HG03196 (cell line): Measurements from ENCODE around the gene SIGLECL1.

Experiments
- ATAC-seq: cut with Tn5 transposase; IDR thresholded peaks from one replicate; pipeline ENCODE4 v1.9.1; 2021; ENCODE audit not compliant: unreplicated experiment

The SIGLECL1 gene

GRCh38 chr19:51295382-51296126 lies 44.7 kb downstream of the SIGLECL1 start:
- ATAC-seq: no peak

GRCh38 chr19:51296336-51297093 lies 45.6 kb downstream of the SIGLECL1 start:
- ATAC-seq: no peak

DNA sequence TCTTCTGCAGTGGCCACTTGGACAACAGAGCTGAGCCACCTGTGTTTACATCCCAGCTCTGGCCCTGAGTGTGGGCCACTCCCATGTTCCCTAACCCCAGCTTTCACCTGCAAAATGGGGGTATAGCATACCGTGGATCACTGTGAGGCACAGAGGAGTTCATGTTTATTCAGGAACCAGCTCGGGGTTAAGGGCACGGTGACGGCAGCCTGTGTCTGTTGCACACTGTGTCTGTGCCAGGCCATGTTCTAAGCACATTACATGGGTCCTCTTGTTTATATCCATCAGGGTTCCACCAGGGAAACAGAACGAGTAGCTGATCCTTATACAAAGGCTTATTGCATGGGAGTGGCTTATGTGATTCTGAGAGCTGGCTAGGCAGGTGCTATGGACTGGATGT lies 46.5 kb downstream of the SIGLECL1 start:
- ATAC-seq: no peak

GRCh38 chr19:51301266-51301665 lies 50.4 kb downstream of the SIGLECL1 start:
- ATAC-seq: no peak

- no peak for ATAC-seq
Observed at GRCh38 chr19:51305479-51305878, 54.6 kb downstream of the SIGLECL1 start.

DNA sequence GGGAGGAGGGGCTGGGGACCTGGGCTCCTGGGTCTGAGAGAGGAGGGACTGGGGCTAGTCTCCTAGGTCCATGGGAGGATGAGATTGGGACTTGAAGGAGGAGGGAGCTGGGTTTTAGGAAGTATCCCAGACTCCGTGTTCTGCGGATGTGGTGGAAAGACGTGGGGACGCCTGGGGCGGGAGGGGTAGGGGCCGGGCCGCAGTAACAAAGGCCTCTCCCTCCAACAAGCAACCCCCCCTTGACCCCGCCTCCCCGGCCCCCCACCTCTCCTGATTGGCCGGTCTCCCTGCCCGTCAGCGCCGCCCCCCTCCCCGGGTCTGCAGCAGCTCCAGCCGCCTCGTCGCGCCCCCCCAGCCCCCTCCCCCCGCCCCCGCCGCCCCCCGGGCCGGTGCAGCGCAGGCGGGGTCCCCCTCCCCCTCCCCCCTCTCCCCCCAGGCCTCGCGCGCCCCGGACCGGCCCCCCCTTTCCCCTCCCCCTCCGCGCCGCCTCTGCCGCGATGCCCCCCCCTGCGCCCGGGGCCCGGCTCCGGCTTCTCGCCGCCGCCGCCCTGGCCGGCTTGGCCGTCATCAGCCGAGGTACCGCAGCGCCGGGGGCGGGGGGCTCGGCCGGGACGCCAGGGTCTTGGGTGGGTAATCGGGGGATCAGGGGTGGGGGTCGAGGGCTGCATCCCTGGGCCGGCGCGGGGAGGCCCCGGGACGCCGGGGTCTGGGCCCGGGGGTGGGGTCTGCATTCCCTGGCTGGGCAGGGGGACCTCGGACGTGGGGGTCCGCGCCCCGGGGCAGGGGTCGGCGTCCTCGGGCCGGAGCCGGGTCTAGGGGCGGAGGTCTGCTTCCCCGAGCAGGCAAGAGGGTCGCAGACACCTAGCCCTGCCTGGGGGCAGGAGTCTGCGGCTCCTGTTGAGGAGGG lies 60.7 kb downstream of the SIGLECL1 start, which contains the start of gene IGLON5:
TSS of gene IGLON5 (plus strand) at position 294 of the 907 bp plus-strand sequence. CDS start at position 498, 204 bp downstream.
- no peak for ATAC-seq

- no peak for ATAC-seq
Observed at GRCh38 chr19:51316688-51317087, 65.8 kb downstream of the SIGLECL1 start.

DNA sequence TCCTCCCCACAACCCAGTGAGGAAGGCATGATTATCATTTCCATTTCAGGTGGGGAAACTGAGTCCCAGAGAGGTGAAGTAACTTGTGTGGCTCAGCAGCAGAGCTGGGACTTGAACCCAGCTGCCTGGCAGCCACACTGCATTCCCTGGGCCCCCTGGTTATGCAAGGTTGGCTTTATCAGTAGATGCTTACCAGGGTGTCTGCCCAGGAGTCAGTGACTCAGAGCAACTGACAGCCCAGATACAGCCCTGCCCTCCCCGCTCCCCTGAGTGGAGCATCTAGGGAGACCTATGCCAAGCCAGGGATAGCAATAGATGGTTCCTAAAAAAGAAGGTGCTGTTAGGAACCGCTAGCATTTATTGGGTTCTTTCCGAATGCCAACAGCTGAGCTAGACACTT lies 66.5 kb downstream of the SIGLECL1 start:
- ATAC-seq: no peak

DNA sequence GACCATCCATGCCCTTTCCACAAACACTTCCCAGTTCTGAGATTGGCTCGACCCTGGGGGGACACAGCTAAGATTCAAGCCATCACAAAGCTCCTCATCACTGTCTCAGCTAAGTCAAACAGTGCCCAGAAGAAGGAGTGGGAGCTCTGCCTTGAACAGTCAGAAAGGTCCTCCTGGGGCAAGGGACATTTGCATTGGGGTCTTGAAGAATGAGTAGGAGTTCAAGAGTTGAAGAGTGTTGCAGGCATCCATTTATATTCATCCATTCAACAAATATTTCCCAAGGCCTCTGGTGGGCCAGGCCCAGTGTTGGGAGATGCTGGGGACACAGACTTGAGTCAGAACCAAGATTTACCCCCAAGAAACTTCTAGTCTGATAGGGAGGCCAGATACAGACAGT lies 67.1 kb downstream of the SIGLECL1 start:
- no peak for ATAC-seq
